GM21360 (cell line): ENCODE measurements around the gene ARHGAP22.

Source experiments
- ATAC-seq: cut with Tn5 transposase; IDR thresholded peaks from one replicate; pipeline ENCODE4 v1.9.1; 2021; ENCODE audit warnings: mild to moderate bottlenecking, moderate library complexity; ENCODE audit not compliant: unreplicated experiment

Gene ARHGAP22

GRCh38 chr10:48554656-48555055 is 50.2 kb downstream of the ARHGAP22 start:
- ATAC-seq: no peak

- no peak for ATAC-seq
Measured at GRCh38 chr10:48554246-48554645, 50.6 kb downstream of the ARHGAP22 start.

- ATAC-seq: no peak
Measured at GRCh38 chr10:48552946-48553564, 51.8 kb downstream of the ARHGAP22 start.

GRCh38 chr10:48551861-48552591 is 52.8 kb downstream of the ARHGAP22 start:
- ATAC-seq: no peak

- no peak for ATAC-seq
Measured at GRCh38 chr10:48550977-48551376, 53.9 kb downstream of the ARHGAP22 start.

GRCh38 chr10:48550071-48550691 is 54.7 kb downstream of the ARHGAP22 start:
- no peak for ATAC-seq

GRCh38 chr10:48549236-48549635 is 55.6 kb downstream of the ARHGAP22 start:
- ATAC-seq: no peak

- ATAC-seq: no peak
Measured at GRCh38 chr10:48548531-48549135, 56.2 kb downstream of the ARHGAP22 start.

GRCh38 chr10:48547981-48548380 is 56.9 kb downstream of the ARHGAP22 start:
- ATAC-seq: no peak

- no peak for ATAC-seq
Measured at GRCh38 chr10:48547061-48547895, 57.6 kb downstream of the ARHGAP22 start.

GRCh38 chr10:48545462-48546145 is 59.3 kb downstream of the ARHGAP22 start:
- ATAC-seq: no peak

- no peak for ATAC-seq
Measured at GRCh38 chr10:48543182-48543844, 61.6 kb downstream of the ARHGAP22 start.

GRCh38 chr10:48542471-48543181 is 62.2 kb downstream of the ARHGAP22 start:
- ATAC-seq: no peak

GRCh38 chr10:48541144-48541795 is 63.6 kb downstream of the ARHGAP22 start:
- no peak for ATAC-seq

GRCh38 chr10:48538611-48539010 is 66.3 kb downstream of the ARHGAP22 start:
- ATAC-seq: no peak

GRCh38 chr10:48536916-48537890 is 67.7 kb downstream of the ARHGAP22 start:
- ATAC-seq: no peak

GRCh38 chr10:48536156-48536500 is 68.7 kb downstream of the ARHGAP22 start:
- ATAC-seq: no peak
